HG02840 (cell line): ENCODE data around the gene SPATA6.
"Not testable (repeated sequence)": the region's sequence is repeated elsewhere in the genome, so short reads cannot be mapped to it uniquely, and the experiment has no call there.

Source experiments
- ATAC-seq: cut with Tn5 transposase; IDR thresholded peaks from one replicate; pipeline ENCODE4 v1.9.1; 2021; ENCODE audit warnings: mild to moderate bottlenecking, moderate library complexity, moderate number of reproducible peaks; ENCODE audit not compliant: unreplicated experiment, low FRiP score

Gene SPATA6

GRCh38 chr1:48471691-48472576 is at the start of gene SPATA6:
TSS of gene SPATA6 (minus strand) at chr1:48472204. CDS start at chr1:48472008, 196 bp downstream.
- peak; percentile 97 for ATAC-seq

GRCh38 chr1:48519896-48520295 is 47.9 kb upstream of the SPATA6 start:
- ATAC-seq: not testable (repeated sequence)

- ATAC-seq: no peak
Observed at GRCh38 chr1:48506870-48507269, 34.9 kb upstream of the SPATA6 start.

GRCh38 chr1:48500541-48501450 is 28.8 kb upstream of the SPATA6 start:
- no peak for ATAC-seq

GRCh38 chr1:48499211-48499735 is 27.3 kb upstream of the SPATA6 start:
- no peak for ATAC-seq

- ATAC-seq: no peak
Observed at GRCh38 chr1:48498096-48498791, 26.2 kb upstream of the SPATA6 start.

- no peak for ATAC-seq
Observed at GRCh38 chr1:48495911-48496310, 23.9 kb upstream of the SPATA6 start.

GRCh38 chr1:48495166-48495565 is 23.2 kb upstream of the SPATA6 start:
- no peak for ATAC-seq

- ATAC-seq: no peak
Observed at GRCh38 chr1:48493970-48494769, 22.2 kb upstream of the SPATA6 start.

- no peak for ATAC-seq
Observed at GRCh38 chr1:48493041-48493440, 21.0 kb upstream of the SPATA6 start.

- ATAC-seq: no peak
Observed at GRCh38 chr1:48492392-48492791, 20.4 kb upstream of the SPATA6 start.

- no peak for ATAC-seq
Observed at GRCh38 chr1:48488721-48489120, 16.7 kb upstream of the SPATA6 start.

GRCh38 chr1:48480504-48480903 is 8.5 kb upstream of the SPATA6 start:
- no peak for ATAC-seq

- ATAC-seq: not testable (repeated sequence)
Observed at GRCh38 chr1:48480023-48480422, 8.0 kb upstream of the SPATA6 start.

GRCh38 chr1:48472638-48473037 is 634 bp upstream of the SPATA6 start:
- no peak for ATAC-seq

- no peak for ATAC-seq
Observed at GRCh38 chr1:48470950-48471690, 884 bp downstream of the SPATA6 start.

GRCh38 chr1:48470481-48470855 is 1.5 kb downstream of the SPATA6 start:
- ATAC-seq: no peak

GRCh38 chr1:48469616-48470480 is 2.2 kb downstream of the SPATA6 start:
- no peak for ATAC-seq
